SK-N-SH treated with all-trans-retinoic acid at 6 μM for 48 hours (cell line): ENCODE measurements around the gene CBY3.
"Not testable (repeated sequence)": the region's sequence is repeated elsewhere in the genome, so short reads cannot be mapped to it uniquely, and the experiment has no call there.

ENCODE experiments used
- ATAC-seq: fragments of 200-7000 bp; cut with Tn5 transposase; 3 replicates; pipeline ENCODE4 v1.9.1; 2020; ENCODE audit warnings: mild to moderate bottlenecking, moderate library complexity
- ARNTL ChIP-seq: fragments of 450-650 bp; formaldehyde crosslinking; IDR thresholded peaks from 2 replicates; pipeline ENCODE4 v1.5.0; 2020; ENCODE audit warnings: low read depth, mild to moderate bottlenecking, moderate library complexity, borderline replicate concordance
- CREB5 ChIP-seq: fragments of 250-450 bp; sonication (Bioruptor Pico); IDR thresholded peaks from 2 replicates; pipeline ENCODE4 v1.5.1; 2020; ENCODE audit warnings: low read depth, mild to moderate bottlenecking, moderate library complexity
- CSDC2 ChIP-seq: fragments of 250-450 bp; sonication (Bioruptor Pico); IDR thresholded peaks from 2 replicates; pipeline ENCODE4 v1.5.0; 2020; ENCODE audit warnings: mild to moderate bottlenecking, moderate library complexity
- ESRRG ChIP-seq: fragments of 250-450 bp; sonication (Bioruptor Pico); IDR thresholded peaks from 2 replicates; pipeline ENCODE4 v1.6.1; 2021; ENCODE audit warnings: mild to moderate bottlenecking
- ISL1 ChIP-seq: fragments of 250-450 bp; sonication (Bioruptor Pico); IDR thresholded peaks from 2 replicates; pipeline ENCODE4 v2.1.2; 2022; ENCODE audit warnings: mild to moderate bottlenecking, moderate library complexity
- OSR1 ChIP-seq: fragments of 250-450 bp; sonication (Bioruptor Pico); IDR thresholded peaks from 2 replicates; pipeline ENCODE4 v1.8.0; 2022; ENCODE audit warnings: moderate library complexity, mild to moderate bottlenecking, inconsistent platforms
- POU6F1 ChIP-seq: fragments of 250-450 bp; sonication (Bioruptor Pico); IDR thresholded peaks from 2 replicates; pipeline ENCODE4 v1.8.0; 2021; ENCODE audit warnings: low read depth, mild to moderate bottlenecking, moderate library complexity, borderline replicate concordance
- PPARA ChIP-seq: fragments of 250-450 bp; sonication (Bioruptor Pico); IDR thresholded peaks from 2 replicates; pipeline ENCODE4 v1.5.0; 2020; ENCODE audit warnings: mild to moderate bottlenecking, borderline replicate concordance
- SNAI2 ChIP-seq: fragments of 250-450 bp; sonication (Bioruptor Pico); IDR thresholded peaks from 2 replicates; pipeline ENCODE4 v1.5.0; 2020; ENCODE audit warnings: mild to moderate bottlenecking, moderate library complexity
- TCF4 ChIP-seq: fragments of 250-450 bp; sonication (Bioruptor Pico); IDR thresholded peaks from 2 replicates; pipeline ENCODE4 v1.8.0; 2021; ENCODE audit warnings: mild to moderate bottlenecking, moderate library complexity, borderline replicate concordance
- TOX ChIP-seq: fragments of 250-450 bp; sonication (Bioruptor Pico); IDR thresholded peaks from 2 replicates; pipeline ENCODE4 v1.8.0; 2021; ENCODE audit warnings: mild to moderate bottlenecking, moderate library complexity, borderline replicate concordance
- TSHZ2 ChIP-seq: fragments of 250-450 bp; sonication (Bioruptor Pico); IDR thresholded peaks from 2 replicates; pipeline ENCODE4 v1.5.0; 2020; ENCODE audit warnings: mild to moderate bottlenecking, moderate library complexity
- ZC3H10 ChIP-seq: fragments of 250-450 bp; sonication (Bioruptor Pico); IDR thresholded peaks from 2 replicates; pipeline ENCODE4 v1.5.1; 2021; ENCODE audit warnings: mild to moderate bottlenecking, moderate library complexity
- ZFP3 ChIP-seq: fragments of 250-450 bp; sonication (Bioruptor Pico); IDR thresholded peaks from 2 replicates; pipeline ENCODE4 v1.5.0; 2020; ENCODE audit warnings: mild to moderate bottlenecking, moderate library complexity
- ZNF70 ChIP-seq: fragments of 450-650 bp; formaldehyde crosslinking; IDR thresholded peaks from 2 replicates; pipeline ENCODE4 v1.5.0; 2020; ENCODE audit warnings: mild to moderate bottlenecking, moderate library complexity

The CBY3 gene

GRCh38 chr5:179700401-179700918 lies 19.6 kb upstream of the CBY3 start (continued):
- TF ChIP-seq CREB5, result no peak

GRCh38 chr5:179699616-179700237 lies 18.9 kb upstream of the CBY3 start:
- TF ChIP-seq ZNF70 (CRISPR knock-in tag), result no peak
- TF ChIP-seq OSR1 (CRISPR knock-in tag), result no peak
- TF ChIP-seq ZFP3 (CRISPR knock-in tag), result no peak
- no peak for TF ChIP-seq CREB5
- TF ChIP-seq CSDC2, result no peak
- no peak for ATAC-seq

DNA sequence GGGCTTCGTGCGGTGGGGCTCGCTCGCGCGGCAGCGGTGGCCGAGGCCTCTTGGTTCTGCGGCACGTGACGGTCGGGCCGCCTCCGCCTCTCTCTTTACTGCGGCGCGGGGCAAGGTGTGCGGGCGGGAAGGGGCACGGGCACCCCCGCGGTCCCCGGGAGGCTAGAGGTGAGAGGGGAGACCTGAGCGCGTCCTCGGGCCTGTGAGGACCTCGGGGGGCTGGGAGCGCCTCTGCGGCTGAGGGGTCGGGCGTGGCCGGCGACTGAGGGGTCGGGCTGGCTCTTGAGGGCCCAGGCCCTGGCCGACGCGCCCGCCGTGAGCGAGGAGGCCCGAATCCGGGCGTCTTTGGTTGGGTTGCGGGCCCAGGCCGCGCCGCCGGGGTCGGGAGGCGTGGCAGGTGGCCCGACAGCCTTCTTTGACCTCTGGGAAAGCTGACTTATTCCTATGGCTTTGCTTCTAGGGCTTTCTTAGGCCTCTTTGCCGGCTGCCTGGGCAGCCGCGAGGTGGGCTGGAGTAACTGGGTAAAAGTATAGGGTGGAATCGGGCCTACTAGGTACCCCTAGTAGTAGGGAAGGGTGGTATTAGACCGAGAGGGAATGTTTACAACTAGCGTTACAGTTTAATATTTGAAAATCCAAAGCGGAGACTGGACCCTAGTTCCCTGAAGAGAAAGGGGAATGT lies 18.2 kb upstream of the CBY3 start, which contains the start of gene CANX:
Gene CANX (plus strand): TSS at position 33 of the 681 bp plus-strand sequence. CDS start 6,715 bp downstream, outside the sequence.
- ATAC-seq, result peak; percentile 5
- TF ChIP-seq TSHZ2 (0 out of 2 replicates have a peak, but pooled peaks have one; percentile 27), PPARA (no peak), CSDC2 (0 out of 2 replicates have a peak, but pooled peaks have one; percentile 19), TOX (no peak), ISL1 (no peak), TCF4 (CRISPR knock-in tag) (no peak)
- TF ChIP-seq, all 23 proteins: peak for 2

GRCh38 chr5:179697993-179698934 lies 17.4 kb upstream of the CBY3 start:
- ATAC-seq, result peak; percentile 93
- TF ChIP-seq POU6F1 (CRISPR knock-in tag) (no peak), CSDC2 (peak; percentile 84; the same call in 1 of the 2 replicates), ZNF70 (CRISPR knock-in tag) (no peak), ZC3H10 (CRISPR knock-in tag) (no peak), SNAI2 (0 out of 2 replicates have a peak, but pooled peaks have one; percentile 64), OSR1 (CRISPR knock-in tag) (no peak), ESRRG (CRISPR knock-in tag) (no peak), ARNTL (CRISPR knock-in tag) (no peak), ZFP3 (CRISPR knock-in tag) (peak; percentile 83)

DNA sequence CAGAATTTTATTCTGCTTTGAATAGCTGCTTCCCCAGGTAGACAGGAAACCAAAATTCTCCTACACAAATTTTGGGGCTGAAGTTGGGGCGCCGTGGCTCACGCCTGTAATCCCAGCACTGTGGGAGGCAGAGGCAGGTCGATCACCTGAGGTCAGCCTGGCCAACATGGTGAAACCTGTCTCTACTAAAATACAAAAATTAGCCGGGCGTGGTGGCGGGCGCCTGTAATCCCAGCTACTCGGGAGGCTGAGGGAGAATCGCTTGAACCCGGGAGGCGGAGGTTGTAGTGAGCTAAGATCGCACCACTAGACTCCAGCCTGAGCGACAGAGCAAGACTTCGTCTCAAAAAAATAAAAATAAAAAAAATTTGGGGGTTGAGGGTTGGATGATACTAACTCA lies 16.7 kb upstream of the CBY3 start:
- not testable (repeated sequence) for ATAC-seq
